ENCODE results near the gene ABRAXAS1. TPM values are rescaled to one million over a fixed set of nuclear protein-coding genes. Genes with fewer than 3 reads are reported as not detected.

Gene ABRAXAS1
- total and polyA plus RNA-seq, 2 of the 13 experiments (the other 11 are each of a cell fraction or from before 2014, with no cell fraction given), result 14.1 to 14.7 TPM

DNA sequence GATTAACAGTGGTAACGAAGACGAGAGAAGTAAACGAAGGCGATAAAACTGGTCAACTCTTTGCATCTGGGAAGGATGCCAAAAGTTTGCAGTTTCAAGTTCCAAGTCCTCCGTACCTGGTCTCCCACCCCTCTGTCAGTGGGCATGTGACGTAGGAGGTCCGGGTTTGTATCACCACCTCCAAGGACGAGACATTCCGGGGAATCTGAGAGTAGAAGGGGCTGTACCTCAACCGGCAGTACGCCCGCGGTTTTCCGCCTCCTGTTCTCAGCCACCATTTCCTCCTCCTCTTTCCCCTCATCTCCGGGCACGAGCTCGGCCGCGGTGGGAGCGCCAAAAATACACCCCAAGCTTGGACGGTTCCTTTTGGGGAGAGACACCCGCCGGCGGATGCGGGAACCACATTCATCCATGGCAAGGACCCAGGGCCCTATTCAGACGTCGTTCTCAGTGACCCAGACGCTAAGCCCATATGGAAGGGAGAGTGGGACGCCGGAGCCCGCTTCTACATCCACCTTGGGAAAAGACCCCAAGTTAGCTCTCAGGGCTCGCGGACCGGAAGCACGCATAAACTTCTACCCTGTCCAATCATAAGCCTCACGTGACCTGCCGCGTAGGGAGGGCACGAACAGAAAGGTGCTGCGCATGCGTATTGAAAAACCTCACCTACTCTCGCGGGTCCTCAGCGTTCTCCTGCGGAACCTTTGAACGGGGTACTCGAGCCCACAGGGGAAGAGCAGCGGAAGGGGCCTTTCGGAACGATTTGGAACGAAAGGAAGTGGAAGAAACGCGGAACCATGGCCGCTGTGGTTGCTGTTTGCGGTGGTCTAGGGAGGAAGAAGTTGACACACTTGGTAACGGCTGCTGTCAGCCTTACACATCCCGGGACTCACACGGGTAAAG is 29.4 kb downstream of the ABRAXAS1 start, which contains the start of the genes HELQ and MRPS18C (continued):
- TF ChIP-seq ZNF510 (CRISPR knock-in tag; IDR thresholded peaks at IDR 0.05; ENCODE audit: low read depth), result no peak
- peak; percentile 60; the same call in 1 of the 2 replicates for TF ChIP-seq CEBPG (CRISPR knock-in tag; IDR thresholded peaks at IDR 0.05)
- TF ChIP-seq NFIB (CRISPR knock-in tag; IDR thresholded peaks at IDR 0.05; ENCODE audit: borderline replicate concordance), result no peak
- no peak for TF ChIP-seq SKI (IDR thresholded peaks at IDR 0.05; ENCODE audit: partially characterized antibody)
- TF ChIP-seq, protein P1, sequence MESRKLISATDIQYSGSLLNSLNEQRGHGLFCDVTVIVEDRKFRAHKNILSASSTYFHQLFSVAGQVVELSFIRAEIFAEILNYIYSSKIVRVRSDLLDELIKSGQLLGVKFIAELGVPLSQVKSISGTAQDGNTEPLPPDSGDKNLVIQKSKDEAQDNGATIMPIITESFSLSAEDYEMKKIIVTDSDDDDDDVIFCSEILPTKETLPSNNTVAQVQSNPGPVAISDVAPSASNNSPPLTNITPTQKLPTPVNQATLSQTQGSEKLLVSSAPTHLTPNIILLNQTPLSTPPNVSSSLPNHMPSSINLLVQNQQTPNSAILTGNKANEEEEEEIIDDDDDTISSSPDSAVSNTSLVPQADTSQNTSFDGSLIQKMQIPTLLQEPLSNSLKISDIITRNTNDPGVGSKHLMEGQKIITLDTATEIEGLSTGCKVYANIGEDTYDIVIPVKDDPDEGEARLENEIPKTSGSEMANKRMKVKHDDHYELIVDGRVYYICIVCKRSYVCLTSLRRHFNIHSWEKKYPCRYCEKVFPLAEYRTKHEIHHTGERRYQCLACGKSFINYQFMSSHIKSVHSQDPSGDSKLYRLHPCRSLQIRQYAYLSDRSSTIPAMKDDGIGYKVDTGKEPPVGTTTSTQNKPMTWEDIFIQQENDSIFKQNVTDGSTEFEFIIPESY (CRISPR knock-in tag; IDR thresholded peaks at IDR 0.05), result peak; percentile 66; the same call in 1 of the 2 replicates
- TF ChIP-seq CC2D1A (CRISPR knock-in tag; IDR thresholded peaks at IDR 0.05), result peak; percentile 18; the same call in 1 of the 2 replicates
- TF ChIP-seq SMARCE1 (IDR thresholded peaks at IDR 0.05; ENCODE audit: borderline replicate concordance), result no peak
- no peak for TF ChIP-seq ZFP41 (CRISPR knock-in tag; IDR thresholded peaks at IDR 0.05; ENCODE audit: borderline replicate concordance)
- TF ChIP-seq, protein P2, sequence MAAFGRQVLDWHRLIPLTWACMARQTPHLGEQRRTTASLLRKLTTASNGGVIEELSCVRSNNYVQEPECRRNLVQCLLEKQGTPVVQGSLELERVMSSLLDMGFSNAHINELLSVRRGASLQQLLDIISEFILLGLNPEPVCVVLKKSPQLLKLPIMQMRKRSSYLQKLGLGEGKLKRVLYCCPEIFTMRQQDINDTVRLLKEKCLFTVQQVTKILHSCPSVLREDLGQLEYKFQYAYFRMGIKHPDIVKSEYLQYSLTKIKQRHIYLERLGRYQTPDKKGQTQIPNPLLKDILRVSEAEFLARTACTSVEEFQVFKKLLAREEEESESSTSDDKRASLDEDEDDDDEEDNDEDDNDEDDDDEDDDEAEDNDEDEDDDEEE (CRISPR knock-in tag; IDR thresholded peaks at IDR 0.05), result peak; percentile 28; the same call in 1 of the 2 replicates
- TF ChIP-seq, protein P3, sequence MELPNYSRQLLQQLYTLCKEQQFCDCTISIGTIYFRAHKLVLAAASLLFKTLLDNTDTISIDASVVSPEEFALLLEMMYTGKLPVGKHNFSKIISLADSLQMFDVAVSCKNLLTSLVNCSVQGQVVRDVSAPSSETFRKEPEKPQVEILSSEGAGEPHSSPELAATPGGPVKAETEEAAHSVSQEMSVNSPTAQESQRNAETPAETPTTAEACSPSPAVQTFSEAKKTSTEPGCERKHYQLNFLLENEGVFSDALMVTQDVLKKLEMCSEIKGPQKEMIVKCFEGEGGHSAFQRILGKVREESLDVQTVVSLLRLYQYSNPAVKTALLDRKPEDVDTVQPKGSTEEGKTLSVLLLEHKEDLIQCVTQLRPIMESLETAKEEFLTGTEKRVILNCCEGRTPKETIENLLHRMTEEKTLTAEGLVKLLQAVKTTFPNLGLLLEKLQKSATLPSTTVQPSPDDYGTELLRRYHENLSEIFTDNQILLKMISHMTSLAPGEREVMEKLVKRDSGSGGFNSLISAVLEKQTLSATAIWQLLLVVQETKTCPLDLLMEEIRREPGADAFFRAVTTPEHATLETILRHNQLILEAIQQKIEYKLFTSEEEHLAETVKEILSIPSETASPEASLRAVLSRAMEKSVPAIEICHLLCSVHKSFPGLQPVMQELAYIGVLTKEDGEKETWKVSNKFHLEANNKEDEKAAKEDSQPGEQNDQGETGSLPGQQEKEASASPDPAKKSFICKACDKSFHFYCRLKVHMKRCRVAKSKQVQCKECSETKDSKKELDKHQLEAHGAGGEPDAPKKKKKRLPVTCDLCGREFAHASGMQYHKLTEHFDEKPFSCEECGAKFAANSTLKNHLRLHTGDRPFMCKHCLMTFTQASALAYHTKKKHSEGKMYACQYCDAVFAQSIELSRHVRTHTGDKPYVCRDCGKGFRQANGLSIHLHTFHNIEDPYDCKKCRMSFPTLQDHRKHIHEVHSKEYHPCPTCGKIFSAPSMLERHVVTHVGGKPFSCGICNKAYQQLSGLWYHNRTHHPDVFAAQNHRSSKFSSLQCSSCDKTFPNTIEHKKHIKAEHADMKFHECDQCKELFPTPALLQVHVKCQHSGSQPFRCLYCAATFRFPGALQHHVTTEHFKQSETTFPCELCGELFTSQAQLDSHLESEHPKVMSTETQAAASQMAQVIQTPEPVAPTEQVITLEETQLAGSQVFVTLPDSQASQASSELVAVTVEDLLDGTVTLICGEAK (IDR thresholded peaks at IDR 0.05), result peak; percentile 96
- TF ChIP-seq, protein P3 (CRISPR knock-in tag; IDR thresholded peaks at IDR 0.05), result peak; percentile 93
- no peak for TF ChIP-seq SCMH1 (CRISPR knock-in tag; IDR thresholded peaks at IDR 0.05; ENCODE audit: borderline replicate concordance)
- TF ChIP-seq ZNF432 (CRISPR knock-in tag; IDR thresholded peaks at IDR 0.05; ENCODE audit: borderline replicate concordance), result no peak
- TF ChIP-seq, protein P4, sequence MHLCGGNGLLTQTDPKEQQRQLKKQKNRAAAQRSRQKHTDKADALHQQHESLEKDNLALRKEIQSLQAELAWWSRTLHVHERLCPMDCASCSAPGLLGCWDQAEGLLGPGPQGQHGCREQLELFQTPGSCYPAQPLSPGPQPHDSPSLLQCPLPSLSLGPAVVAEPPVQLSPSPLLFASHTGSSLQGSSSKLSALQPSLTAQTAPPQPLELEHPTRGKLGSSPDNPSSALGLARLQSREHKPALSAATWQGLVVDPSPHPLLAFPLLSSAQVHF (CRISPR knock-in tag; IDR thresholded peaks at IDR 0.05), result 0 out of 2 replicates have a peak, but pooled peaks have one; percentile 62
- no peak for TF ChIP-seq MATR3 (CRISPR knock-in tag; IDR thresholded peaks at IDR 0.05)
- no peak for TF ChIP-seq ZNF234 (CRISPR knock-in tag; conservative IDR thresholded peaks at IDR 0.05)

All from HepG2 (cell line).